HG02678 (cell line): Measurements from ENCODE around the gene ZNF273.
"Not testable (repeated sequence)": the region's sequence is repeated elsewhere in the genome, so short reads cannot be mapped to it uniquely, and the experiment has no call there.

Experiments
- ATAC-seq: cut with Tn5 transposase; IDR thresholded peaks from one replicate; pipeline ENCODE4 v1.9.1; 2021; ENCODE audit warnings: mild to moderate bottlenecking, moderate library complexity; ENCODE audit not compliant: unreplicated experiment

ZNF273 gene

GRCh38 chr7:64902806-64903721, at the start of gene ZNF273:
Gene ZNF273, plus strand, starts transcription at chr7:64903273. Its CDS starts 45 bp downstream, at chr7:64903318.
- ATAC-seq = peak; percentile 100

- no peak for ATAC-seq
Measured at GRCh38 chr7:64853679-64854078, 49.4 kb upstream of the ZNF273 start.

GRCh38 chr7:64854969-64855368, 48.1 kb upstream of the ZNF273 start:
- no peak for ATAC-seq

- ATAC-seq = no peak
Measured at GRCh38 chr7:64863021-64863420, 40.1 kb upstream of the ZNF273 start.

DNA sequence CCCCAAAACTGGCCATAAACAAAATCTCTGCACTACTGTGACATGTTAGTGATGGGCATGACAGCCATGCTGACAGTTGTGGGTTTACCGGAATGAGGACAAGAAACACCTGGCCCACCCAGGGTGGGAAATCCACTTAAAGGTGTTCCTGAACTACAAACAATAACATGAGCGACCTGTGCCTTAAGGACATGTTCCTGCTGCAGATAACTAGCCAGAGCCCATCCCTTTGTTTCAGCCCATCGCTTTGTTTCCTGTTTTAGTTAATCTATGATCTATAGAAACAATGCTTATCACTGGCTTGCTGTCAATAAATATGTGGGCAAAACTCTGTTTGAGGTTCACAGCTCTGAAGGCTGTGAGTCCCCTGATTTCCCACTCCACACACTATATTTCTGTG, 39.5 kb upstream of the ZNF273 start:
- not testable (repeated sequence) for ATAC-seq

DNA sequence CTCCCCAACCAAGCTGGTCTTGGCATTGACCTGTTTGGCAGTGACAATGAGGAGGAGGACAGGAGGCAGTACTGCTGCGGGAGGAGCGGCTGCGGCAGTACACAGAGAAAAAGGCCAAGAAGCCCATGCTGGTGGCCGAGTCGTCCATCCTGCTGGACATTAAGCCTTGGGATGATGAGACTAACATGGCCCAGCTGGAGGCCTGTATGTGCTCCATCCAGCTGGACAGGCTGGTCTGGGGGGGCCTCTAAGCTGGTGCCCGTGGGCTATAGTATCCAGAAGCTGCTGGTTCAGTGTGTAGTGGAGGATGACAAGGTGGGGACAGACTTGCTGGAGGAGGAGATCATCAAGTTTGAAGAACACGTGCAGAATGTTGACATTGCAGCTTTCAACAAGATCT, 39.1 kb upstream of the ZNF273 start:
- no peak for ATAC-seq

DNA sequence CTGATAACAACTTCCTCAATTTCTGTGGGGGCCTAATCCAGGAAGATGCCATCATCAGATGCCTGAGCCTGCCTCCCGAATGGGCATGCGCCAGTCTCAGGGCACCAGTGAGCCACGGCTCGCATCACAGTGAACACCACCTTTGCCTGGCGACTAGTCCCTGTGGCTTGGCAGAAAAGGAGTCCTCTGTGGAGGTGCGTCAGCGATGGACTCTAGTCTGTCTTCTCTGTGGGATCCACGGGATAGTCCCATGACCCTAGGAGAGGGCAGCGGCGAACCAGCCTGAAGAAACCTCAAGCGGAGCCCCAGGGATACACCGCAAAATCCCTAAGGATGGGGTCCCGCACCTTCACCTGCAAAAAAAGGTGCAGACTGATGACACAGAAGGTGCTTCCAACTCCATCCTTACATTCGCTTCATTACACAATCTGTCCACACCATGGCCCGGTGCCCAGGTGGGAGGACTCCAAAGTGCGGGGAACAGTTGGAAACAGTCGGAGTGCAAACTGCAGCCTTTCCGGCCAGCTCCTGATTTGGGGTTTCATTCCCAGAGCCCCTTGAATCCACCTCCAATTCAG, 35.1 kb upstream of the ZNF273 start:
- ATAC-seq = no peak

GRCh38 chr7:64868499-64868898, 34.6 kb upstream of the ZNF273 start:
- no peak for ATAC-seq

DNA sequence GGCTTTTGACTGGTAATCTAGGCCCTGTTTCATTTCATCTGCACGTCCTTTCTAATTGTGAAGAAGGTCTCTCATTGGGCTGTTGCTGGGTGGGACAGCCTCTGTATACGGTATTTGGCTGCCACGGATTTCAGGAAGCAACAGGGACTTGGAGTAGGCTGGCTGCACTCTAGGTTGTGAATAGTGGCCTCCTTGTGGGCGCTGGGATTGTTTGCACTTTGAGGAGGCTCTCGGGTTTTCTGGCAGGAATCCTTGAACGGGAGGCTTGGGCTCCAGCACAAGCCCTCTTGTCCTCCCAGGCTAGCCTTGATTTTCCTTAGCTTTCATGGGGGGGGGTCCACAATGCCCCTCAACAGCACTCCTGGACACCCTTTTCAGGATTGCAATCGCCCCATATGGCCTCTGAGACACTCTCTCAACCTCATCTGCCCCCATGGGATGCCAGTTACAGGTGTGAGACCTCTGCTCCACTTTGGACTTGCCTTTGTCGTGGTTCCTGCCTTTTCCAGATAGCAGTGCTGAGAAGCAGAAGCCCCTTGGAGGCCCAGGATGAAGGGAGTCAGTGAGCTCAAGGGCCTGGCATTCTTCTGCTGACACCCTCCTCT, 33.9 kb upstream of the ZNF273 start:
- no peak for ATAC-seq

GRCh38 chr7:64869912-64870562, 33.0 kb upstream of the ZNF273 start:
- ATAC-seq = no peak

DNA sequence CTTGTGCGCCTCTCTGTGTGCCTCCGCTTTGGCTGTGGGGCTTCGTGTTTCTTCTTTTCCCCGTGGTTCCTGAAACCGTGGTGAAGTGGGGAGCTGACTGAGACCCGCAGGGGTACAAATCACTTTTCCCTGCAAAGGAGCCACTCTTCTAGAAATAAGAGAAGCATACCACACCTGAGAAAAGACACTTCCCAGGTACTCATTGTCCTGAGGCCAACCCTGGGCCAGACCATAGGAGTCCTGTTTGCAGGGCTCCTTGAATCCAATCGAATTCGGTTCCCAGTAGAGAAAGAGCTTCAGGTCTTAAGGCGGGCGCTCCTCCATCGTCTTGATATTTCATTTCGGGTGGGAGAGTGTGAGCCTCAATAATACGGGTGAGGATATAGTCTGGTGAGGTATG, 32.4 kb upstream of the ZNF273 start:
- no peak for ATAC-seq

DNA sequence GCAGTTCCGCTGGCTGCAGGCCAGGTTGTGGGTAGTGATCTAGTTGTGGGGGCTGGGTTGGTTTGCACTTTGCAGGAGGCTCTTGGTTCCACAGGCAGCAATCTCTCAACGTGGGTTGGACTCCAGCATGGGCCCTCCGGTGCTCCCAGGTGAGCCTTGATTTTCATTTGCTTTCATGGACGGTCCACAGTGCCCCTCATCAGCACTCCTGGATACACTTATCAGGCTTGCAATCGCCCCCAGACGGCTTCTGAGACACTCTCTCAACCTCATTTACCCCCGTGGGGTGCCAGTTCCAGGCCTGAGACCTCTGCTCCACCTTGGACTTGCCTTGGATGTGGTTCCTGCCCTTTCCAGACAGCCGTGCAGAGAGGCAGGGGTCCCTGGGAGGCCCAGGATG, 31.3 kb upstream of the ZNF273 start:
- ATAC-seq = no peak

- ATAC-seq = no peak
Measured at GRCh38 chr7:64872351-64873154, 30.5 kb upstream of the ZNF273 start.

- no peak for ATAC-seq
Measured at GRCh38 chr7:64873155-64873500, 29.9 kb upstream of the ZNF273 start.

- no peak for ATAC-seq
Measured at GRCh38 chr7:64873517-64873916, 29.6 kb upstream of the ZNF273 start.

DNA sequence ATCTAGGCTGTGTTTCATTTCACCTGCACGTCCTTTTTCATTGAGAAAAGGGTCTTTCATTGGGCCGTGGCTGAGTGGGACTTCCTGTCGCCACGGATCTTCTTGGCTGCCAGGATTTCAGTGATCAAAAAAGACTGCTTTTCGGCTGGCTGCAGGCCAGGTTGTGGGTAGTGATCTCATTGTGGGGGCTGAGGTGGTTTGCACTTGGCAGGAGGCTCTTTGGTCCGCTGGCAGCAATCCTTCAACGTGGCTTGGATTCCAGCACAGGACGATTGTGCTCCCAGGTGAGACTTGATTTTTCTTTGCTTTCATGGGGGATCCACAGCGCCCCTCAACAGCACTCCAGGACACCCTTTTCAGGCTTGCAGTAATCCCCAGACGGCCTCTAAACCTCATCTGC, 29.0 kb upstream of the ZNF273 start:
- no peak for ATAC-seq

- ATAC-seq = no peak
Measured at GRCh38 chr7:64874562-64875250, 28.4 kb upstream of the ZNF273 start.

- ATAC-seq = no peak
Measured at GRCh38 chr7:64875258-64875657, 27.8 kb upstream of the ZNF273 start.

DNA sequence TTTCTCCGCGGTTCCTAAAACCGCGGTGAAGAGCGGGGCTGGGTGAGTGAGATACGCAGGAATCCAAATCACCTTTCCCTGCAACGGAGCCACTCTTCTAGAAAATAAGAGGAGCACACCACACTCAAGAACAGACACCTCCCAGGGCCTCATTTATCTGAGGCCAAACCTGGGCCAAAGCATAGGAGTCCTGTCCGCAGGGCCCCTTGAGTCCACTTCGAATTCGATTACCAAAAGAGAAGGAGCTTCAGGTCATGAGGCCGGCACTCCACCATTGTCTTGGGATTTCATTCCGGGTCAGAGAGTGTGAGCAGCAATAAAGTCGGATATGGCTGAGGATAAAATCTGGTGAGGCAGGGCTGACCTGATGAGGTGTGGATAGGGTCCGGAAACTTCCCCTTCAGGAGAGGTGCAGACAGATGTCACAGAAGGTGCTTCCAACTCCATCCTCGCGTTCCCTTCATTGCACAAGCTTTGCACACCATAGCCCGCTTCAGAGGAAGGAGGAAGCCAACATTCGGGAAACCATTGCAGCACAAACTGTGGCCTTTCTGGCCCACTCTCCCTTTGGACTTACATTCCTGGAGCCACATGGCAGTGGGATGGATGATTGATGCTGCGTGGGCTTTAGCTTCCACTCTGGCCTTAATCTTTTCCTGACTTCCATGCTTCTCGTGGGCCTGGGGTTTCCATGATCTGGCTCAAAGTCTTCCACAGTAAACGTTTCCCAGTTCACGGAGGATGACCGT, 27.2 kb upstream of the ZNF273 start:
- ATAC-seq = no peak
